Ovary (tissue), 3 donors: Measurements from ENCODE around the gene KIAA1217.

Experiments
- CTCF ChIP-seq, 3 donors: fragments of 450-650 bp in 2 of 3; fragments of 200-600 bp in 1 of 3; IDR thresholded peaks; one replicate each; pipeline versions ENCODE4 v1.5.1 to v1.8.0; 2016 to 2022; ENCODE audit warnings: antibody characterized with exemption in 3 of 3, mild to moderate bottlenecking in 1 of 3
- EP300 ChIP-seq: sonication (generic); formaldehyde crosslinking; IDR thresholded peaks from one replicate; pipeline ENCODE4 v1.6.1; 2017; ENCODE audit warnings: antibody characterized with exemption
- donor health status: DM: no; HTN: no; CAD: no.

- no peak for TF ChIP-seq CTCF (IDR thresholded peaks at IDR 0.05)
- TF ChIP-seq EP300 = no peak
These were observed 259.4 kb downstream of the KIAA1217 start for GRCh38 chr10:24468281-24468751.
